ENCODE data around the gene SPAG16.

The SPAG16 gene

DNA sequence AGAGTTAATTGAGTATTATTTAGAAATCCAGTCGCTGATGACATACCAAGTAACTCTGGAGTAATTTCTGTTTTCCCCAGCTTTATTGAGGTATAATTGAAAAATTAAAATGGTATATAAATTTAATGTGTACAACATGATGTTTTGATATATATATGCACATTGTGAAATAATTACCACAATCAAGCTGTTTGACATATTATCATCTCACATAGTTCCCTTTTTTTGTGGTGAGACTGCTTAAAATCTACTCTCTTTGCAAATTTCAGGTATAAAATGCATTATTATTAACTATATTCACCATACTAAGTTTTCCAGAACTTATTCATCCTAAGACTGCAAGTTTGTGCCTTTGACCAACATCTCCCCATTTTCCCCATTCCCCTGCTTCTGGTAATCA lies 25.0 kb upstream of the SPAG16 start:
- CTCF ChIA-PET, result no interaction called here
- POLR2A ChIA-PET, result no interaction called here
- DNase-seq (ENCODE audit: low read depth, low spot score), result no peak
- TF ChIP-seq, protein P1, sequence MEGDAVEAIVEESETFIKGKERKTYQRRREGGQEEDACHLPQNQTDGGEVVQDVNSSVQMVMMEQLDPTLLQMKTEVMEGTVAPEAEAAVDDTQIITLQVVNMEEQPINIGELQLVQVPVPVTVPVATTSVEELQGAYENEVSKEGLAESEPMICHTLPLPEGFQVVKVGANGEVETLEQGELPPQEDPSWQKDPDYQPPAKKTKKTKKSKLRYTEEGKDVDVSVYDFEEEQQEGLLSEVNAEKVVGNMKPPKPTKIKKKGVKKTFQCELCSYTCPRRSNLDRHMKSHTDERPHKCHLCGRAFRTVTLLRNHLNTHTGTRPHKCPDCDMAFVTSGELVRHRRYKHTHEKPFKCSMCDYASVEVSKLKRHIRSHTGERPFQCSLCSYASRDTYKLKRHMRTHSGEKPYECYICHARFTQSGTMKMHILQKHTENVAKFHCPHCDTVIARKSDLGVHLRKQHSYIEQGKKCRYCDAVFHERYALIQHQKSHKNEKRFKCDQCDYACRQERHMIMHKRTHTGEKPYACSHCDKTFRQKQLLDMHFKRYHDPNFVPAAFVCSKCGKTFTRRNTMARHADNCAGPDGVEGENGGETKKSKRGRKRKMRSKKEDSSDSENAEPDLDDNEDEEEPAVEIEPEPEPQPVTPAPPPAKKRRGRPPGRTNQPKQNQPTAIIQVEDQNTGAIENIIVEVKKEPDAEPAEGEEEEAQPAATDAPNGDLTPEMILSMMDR (IDR thresholded peaks at IDR 0.05; ENCODE audit: insufficient read depth, low read length, missing control alignments), result no peak
- no peak overlapping the region for H3K4me3 ChIP-seq (ENCODE audit: low read depth, low read length)

DNA sequence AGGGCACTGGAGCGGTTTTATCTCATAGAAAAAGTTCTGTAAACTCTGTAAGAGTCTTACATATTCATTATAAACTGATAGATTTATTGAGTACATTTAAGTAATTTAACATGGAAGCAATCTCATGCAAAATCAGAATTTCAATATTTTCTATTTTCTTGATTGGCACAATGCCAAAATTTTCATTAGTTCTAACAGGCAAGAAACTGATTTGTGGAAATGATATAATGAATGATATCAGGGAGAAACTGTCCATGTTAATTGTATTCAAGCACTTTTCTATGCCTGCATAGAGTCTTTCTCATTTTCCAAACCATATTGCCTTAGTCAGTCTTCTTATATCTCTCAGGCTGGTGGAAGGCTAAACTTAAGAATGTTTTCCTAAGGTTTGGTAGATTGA lies 23.0 kb upstream of the SPAG16 start:
- TF ChIP-seq, protein P1 (IDR thresholded peaks at IDR 0.05; ENCODE audit: insufficient read depth, low read length, missing control alignments), result no peak
- H3K4me3 ChIP-seq (ENCODE audit: low read depth, low read length), result no peak overlapping the region
- POLR2A ChIA-PET, result no interaction called here
- CTCF ChIA-PET, result interaction anchor here (1.0 kb wide), 1 partner anchor 10 kb away, joined by 3 read pairs; no protein-coding TSS in a partner anchor
- no peak for DNase-seq (ENCODE audit: low read depth, low spot score)

DNA sequence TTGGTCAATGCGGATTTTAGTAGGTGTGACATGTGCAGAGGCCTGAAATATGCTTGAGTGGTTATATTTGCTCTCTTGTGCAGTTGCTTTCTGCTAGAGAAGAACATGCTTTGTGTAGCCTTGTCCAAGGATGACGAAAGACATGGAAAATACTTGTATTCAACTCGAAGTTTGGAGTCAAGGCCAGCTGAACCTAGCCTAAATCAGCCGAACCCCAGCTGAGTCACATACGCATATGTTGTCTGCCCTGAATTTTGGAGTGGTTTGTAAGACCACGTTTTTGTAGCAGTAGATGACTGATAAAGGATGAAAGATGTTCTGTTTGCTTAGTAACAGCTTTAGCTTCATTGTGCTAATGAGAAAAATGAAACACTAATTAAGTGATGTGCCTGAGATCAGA lies 22.5 kb upstream of the SPAG16 start:
- TF ChIP-seq, protein P1 (IDR thresholded peaks at IDR 0.05; ENCODE audit: insufficient read depth, low read length, missing control alignments), result no peak

DNA sequence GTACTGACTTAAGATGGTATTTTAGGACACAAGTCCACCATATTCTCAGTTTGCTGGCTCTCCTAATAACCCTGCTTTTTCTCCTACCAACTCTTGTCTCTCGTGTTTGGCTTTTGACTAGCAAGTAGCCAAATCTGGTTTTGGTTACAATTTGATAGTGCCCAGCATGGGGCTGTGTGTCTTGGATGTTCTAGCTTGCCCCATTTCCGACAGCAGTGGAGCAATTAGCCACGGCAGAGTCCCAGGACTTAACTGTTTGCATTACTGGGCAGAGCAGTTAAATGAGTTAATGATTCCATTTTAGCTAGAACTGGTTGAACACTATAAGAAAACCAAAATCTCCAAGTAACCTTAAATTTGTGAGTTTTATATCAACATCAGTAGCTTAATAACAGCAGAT lies 18.6 kb upstream of the SPAG16 start:
- TF ChIP-seq, protein P1 (IDR thresholded peaks at IDR 0.05; ENCODE audit: insufficient read depth, low read length, missing control alignments), result no peak
- DNase-seq (ENCODE audit: low read depth, low spot score), result no peak
- ChIA-PET CTCF (no interaction called here), POLR2A (no interaction called here)
- no peak overlapping the region for H3K4me3 ChIP-seq (ENCODE audit: low read depth, low read length)

More for the DNA sequence above, 22.5 kb upstream of the SPAG16 start:
- ChIA-PET POLR2A (no interaction called here), CTCF (no interaction called here)
- DNase-seq (ENCODE audit: low read depth, low spot score), result no peak
- no peak overlapping the region for H3K4me3 ChIP-seq (ENCODE audit: low read depth, low read length)

DNA sequence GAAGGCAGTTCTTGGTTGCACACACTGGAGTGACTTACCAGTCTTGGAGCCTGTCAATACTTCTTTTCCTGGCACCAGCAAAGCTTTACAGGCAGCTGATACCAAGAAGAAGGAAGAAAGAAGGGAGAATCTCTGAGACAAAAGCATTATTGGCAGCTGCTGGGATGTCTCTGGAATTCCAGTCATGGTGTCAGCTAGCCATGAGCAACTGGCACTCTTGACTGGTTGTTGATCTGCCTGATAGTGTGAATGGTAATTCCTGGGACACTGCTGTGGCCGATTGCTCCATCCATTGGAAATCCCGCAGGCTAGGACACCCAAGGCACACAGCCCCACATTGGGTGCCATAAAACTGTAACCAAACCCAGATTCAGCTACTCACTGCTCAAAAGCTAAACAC lies 17.8 kb upstream of the SPAG16 start:
- ChIA-PET CTCF (no interaction called here), POLR2A (no interaction called here)
- TF ChIP-seq, protein P1 (IDR thresholded peaks at IDR 0.05; ENCODE audit: insufficient read depth, low read length, missing control alignments), result no peak
- no peak for DNase-seq (ENCODE audit: low read depth, low spot score)
- no peak overlapping the region for H3K4me3 ChIP-seq (ENCODE audit: low read depth, low read length)

DNA sequence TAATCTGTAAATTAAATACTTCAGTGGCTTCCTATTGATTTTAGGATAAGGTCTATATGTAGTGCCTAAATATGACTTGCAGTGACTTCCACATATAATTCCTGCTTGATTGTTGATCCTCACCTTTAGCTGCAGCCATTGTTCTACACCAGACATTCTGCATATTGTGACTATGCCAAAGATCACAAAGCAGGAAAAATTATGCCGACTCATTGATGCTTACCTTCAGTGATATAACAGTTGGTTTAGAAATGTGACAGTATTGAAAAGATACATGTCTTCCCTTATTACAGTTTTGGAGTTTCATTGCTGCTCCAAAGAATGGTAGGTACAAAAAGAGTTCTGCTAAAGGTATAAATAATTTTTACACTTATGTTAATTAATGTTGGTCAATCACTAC lies 12.3 kb upstream of the SPAG16 start:
- ChIA-PET CTCF (no interaction called here), POLR2A (interaction anchor here (1.2 kb wide), 1 partner anchor 12 kb away, joined by 3 read pairs; the partner anchor contains the start of gene SPAG16)
- DNase-seq (ENCODE audit: low read depth, low spot score), result no peak
- H3K4me3 ChIP-seq (ENCODE audit: low read depth, low read length), result no peak overlapping the region
- TF ChIP-seq, protein P1 (IDR thresholded peaks at IDR 0.05; ENCODE audit: insufficient read depth, low read length, missing control alignments), result no peak
